ENCODE measurements around the gene POMT2.
"Not testable (repeated sequence)": the region's sequence is repeated elsewhere in the genome, so short reads cannot be mapped to it uniquely, and the experiment has no call there.

The POMT2 gene

GRCh38 chr14:77303417-77304156 lies 17.1 kb downstream of the POMT2 start:
- in situ Hi-C loops (cut with MboI; ENCODE audit: low sequenced_read_pairs) = loop anchor here (25.0 kb wide), 1 partner anchor 441 kb away; no protein-coding TSS in a partner anchor

- in situ Hi-C loops (cut with MboI; ENCODE audit: low sequenced_read_pairs) = loop anchor here (25.0 kb wide), 1 partner anchor 441 kb away; no protein-coding TSS in a partner anchor
These were observed 17.8 kb downstream of the POMT2 start for GRCh38 chr14:77302926-77303325.

GRCh38 chr14:77301103-77301502 lies 19.6 kb downstream of the POMT2 start:
- in situ Hi-C loops (cut with MboI; ENCODE audit: low sequenced_read_pairs) = loop anchor here (25.0 kb wide), 1 partner anchor 439 kb away; no protein-coding TSS in a partner anchor

GRCh38 chr14:77299771-77300170 lies 20.9 kb downstream of the POMT2 start:
- in situ Hi-C loops (cut with MboI; ENCODE audit: low sequenced_read_pairs) = loop anchor here (25.0 kb wide), 1 partner anchor 437 kb away; no protein-coding TSS in a partner anchor

- in situ Hi-C loops (cut with MboI; ENCODE audit: low sequenced_read_pairs) = no loop called here
These were observed 23.8 kb downstream of the POMT2 start for GRCh38 chr14:77296906-77297305.

DNA sequence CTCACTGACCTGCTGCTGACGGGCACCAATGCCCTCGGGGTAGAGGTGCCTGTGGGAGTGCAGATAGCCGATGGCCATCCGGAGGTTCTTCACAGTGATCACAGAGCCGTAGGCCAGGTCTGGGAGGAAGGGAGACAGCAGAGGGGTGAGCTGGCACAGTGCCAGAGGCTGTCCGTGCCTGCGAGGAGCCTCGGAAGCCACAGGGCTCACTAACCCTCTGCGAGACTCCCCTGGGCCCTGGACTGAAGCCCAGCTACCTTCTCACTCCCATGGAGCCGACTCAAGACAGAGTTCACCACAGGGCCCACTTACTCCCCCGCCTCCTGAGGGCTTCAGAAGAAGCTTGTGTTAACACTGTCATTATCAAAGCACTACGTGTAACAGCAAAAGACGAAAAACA lies 24.5 kb downstream of the POMT2 start:
- in situ Hi-C loops (cut with MboI; ENCODE audit: low sequenced_read_pairs) = no loop called here

DNA sequence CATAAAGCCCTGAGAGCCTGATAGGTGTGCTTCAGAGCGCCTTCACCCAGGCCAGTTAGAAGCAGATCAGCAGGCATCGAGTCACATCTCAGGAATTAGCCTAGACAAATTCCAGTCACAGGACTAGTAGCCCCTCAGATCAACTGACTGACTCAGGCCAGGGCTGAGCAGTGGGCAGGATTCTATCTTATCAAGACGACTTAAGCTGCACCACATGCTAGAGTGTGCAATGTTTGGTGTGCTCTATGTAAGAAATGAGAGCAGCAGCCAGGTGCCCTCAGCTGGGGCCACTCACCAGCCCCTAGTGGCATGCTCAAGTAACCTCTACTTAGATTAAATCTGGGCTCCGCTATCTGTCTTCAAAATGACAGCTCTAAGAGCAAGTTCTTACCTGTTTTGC lies 30.0 kb downstream of the POMT2 start:
- in situ Hi-C loops (cut with MboI; ENCODE audit: low sequenced_read_pairs) = no loop called here

DNA sequence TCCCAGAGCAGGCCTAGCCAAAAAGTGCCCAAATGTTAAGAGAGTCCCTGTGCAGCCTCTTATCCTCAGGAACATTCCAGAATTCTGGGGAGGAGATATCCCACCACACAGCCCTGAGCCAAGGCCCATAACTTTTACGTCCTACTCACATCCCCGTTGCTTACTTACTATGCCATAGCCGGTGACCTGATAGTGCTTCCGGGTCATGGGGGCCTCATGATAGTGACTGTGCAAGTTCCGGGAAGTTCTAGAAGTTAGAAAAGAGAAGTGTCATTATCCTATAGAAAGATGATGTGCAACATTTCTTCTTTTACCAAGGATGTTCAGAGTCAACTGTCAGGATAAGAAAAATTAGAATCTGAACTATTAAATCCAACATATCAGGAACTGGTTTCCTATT lies 34.1 kb downstream of the POMT2 start:
- in situ Hi-C loops (cut with MboI; ENCODE audit: low sequenced_read_pairs) = no loop called here

GRCh38 chr14:77284466-77284865 lies 36.2 kb downstream of the POMT2 start:
- in situ Hi-C loops (cut with MboI; ENCODE audit: low sequenced_read_pairs) = no loop called here

DNA sequence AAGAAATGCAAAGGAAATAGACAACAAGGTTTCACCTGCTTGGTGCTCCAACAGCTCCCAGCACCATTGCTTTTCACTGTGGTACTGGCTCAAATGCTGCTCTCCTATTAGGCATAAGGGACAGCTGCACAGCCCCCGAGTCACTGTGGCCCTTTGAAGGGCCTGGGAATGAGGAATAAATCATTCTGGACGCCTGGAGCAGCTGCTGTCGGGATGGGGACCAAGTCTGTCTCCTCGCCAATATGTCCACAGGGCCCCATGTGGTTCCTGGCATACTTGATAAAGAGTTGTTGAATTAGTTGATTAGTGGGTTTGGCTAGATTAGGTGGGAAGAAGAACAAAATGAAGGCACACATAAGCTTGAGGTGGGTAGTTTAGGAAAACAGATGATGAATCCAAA lies 36.6 kb downstream of the POMT2 start:
- in situ Hi-C loops (cut with MboI; ENCODE audit: low sequenced_read_pairs) = no loop called here

GRCh38 chr14:77281852-77282410 lies 38.8 kb downstream of the POMT2 start:
- in situ Hi-C loops (cut with MboI; ENCODE audit: low sequenced_read_pairs) = no loop called here

DNA sequence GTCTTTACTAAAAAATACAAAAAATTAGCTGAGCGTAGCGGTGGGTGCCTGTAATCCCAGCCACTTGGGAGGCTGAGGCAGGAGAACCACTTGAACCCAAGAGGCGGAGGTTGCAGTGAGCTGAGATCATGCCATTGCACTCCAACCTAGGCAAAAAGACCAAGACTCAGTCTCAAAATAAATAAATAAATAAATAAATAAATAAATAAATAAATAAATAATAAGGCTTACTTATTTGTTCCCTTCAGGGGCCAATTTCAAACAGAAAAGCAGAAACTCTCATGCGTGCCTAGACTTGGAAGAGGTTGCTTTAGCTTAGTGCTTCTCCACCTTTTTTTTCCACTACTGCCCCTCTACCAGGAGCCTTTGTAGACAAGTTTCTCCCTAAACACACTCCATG lies 39.8 kb downstream of the POMT2 start:
- in situ Hi-C loops (cut with MboI; ENCODE audit: low sequenced_read_pairs) = not testable (repeated sequence)

GRCh38 chr14:77279719-77280118 lies 41.0 kb downstream of the POMT2 start:
- in situ Hi-C loops (cut with MboI; ENCODE audit: low sequenced_read_pairs) = no loop called here

DNA sequence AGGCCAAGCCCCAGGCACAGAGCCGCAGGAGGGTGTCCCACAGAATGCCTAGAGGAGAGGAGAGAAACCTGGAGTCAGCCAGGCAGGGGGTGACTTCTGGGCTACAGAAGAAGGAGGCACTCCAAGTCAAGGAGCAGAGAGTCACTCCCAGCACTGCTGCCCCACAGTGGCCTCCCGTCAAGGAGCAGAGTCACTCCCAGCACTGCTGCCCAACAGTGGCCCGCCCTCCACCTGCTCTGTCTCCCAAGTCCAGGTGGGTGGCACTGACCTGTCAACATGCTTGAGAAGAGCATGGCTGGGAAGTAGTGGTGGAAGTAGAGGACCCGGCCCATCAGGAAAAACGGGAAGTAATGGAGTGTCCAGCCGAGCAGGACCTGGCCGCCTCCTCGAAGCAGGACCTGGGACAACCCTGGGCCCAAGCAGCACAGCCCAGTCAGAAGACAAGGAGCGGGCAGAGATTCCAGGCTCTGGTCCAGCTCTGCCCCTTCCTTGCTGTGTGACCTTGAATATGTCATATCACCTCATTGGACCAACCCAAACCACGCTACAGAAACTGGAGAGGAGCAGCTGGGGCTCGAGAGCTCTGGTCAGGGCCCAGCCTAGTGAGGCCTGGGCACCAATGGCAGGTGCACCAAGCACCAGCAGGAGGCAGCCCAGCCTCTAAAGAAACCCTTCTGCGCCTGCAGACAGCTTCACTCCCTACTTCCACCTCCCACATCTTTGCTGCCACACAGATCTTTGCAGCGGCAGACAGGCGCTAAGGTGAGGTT lies 42.0 kb downstream of the POMT2 start:
- in situ Hi-C loops (cut with MboI; ENCODE audit: low sequenced_read_pairs) = no loop called here

DNA sequence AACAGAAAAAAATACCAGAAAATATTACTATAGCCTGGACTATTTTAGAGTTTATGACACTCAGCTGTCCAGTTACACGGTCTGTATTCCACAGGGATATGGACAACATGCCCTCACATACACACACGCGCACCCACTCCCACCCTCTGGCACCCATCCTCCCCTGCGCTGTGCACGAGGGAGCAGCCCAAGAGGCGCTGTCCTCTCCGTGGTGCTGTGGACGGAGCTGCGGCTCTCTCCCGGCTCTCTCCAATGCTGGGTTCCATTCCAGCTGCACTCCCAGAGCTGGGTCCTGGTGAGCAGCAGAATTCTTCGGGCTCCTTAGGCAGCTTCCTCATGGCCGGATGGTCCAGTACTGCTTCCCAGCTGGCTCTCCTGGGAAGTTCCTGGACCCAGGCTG lies 43.7 kb downstream of the POMT2 start:
- in situ Hi-C loops (cut with MboI; ENCODE audit: low sequenced_read_pairs) = no loop called here

DNA sequence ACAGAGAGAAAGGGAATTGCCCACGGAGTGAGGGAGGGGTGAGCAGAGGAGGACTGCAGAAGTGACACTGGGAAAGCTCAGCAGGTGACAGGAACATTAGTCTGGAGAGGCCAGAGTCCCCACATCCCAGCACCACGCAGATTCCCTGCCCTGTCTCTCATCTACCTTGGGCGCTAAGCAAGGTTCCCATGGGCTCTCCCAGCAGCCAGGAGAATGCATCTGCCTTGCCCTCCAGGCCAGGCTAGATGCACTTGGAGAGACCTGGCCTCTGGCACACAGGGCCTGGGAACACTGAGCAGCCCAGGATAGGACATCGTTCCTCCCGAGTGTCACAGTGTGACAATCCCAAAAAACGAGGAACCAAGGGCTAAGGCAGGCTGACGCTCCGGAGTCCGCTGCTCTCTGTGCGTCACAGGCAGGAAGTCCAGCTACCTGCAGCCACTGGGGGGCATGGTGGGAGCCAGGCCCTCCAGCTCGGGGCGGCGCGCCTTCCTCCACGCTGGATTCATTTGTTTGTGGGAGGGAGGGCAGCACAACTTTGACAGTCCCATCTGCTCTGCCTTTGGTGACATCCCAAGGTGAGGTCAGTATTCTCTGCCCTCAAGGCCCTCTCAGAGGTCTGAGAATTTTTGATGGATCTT lies 44.3 kb downstream of the POMT2 start:
- in situ Hi-C loops (cut with MboI; ENCODE audit: low sequenced_read_pairs) = no loop called here

DNA sequence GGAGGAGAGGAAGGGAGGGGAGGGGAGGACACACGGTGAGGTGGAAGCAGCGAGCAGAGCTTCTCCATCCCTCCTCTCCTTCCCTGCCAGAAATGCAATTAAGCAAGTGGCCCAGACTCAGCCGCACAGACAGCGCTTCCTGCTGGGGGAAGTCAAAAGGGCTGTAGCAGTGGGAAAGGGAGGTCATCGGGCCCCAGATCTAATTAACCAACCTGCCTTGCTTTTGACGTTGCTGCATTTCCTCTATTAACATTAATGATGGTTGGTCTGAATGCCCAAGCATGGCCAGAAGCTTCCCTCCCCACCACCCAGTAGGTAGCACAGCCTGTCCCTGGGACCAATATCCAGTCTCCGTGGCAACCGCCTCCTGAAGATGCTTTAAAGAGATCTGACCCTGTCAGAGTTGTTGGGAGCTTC lies 45.1 kb downstream of the POMT2 start:
- in situ Hi-C loops (cut with MboI; ENCODE audit: low sequenced_read_pairs) = no loop called here

GRCh38 chr14:77275041-77275580 lies 45.6 kb downstream of the POMT2 start:
- in situ Hi-C loops (cut with MboI; ENCODE audit: low sequenced_read_pairs) = no loop called here

GRCh38 chr14:77273796-77274195 lies 46.9 kb downstream of the POMT2 start:
- in situ Hi-C loops (cut with MboI; ENCODE audit: low sequenced_read_pairs) = no loop called here

DNA sequence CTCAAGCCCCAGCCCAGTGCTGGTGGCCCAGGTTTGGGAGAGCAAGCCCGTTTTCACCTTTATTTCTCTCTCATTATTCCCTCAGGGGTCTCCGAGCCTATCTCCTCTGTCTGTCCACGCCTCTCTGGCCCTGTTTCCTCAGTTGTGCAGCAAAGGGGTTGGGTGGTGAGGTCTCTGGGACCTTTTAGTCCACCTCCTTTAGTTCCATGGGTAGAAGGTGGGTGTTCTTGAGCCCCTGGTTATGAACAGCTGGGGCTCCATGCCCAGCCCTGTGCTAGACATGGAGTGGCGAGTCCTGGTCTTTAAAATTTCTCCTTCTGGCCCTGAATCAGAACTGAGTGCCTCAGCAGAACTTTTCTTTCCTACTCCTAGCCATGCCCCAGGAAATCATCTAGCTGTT lies 48.4 kb downstream of the POMT2 start:
- in situ Hi-C loops (cut with MboI; ENCODE audit: low sequenced_read_pairs) = no loop called here

GRCh38 chr14:77271113-77271710 lies 49.5 kb downstream of the POMT2 start, which contains the start of gene NGB:
TSS of gene NGB (minus strand) at chr14:77271206. CDS start at chr14:77270937, 269 bp downstream.
- in situ Hi-C loops (cut with MboI; ENCODE audit: low sequenced_read_pairs) = no loop called here
